Spinal cord (tissue), 10 donors: Measurements from ENCODE around the gene PYURF. TPM values are rescaled to one million over a fixed set of nuclear protein-coding genes. Genes with fewer than 3 reads are reported as not detected.
A peak's percentile ranks its signal among the peaks of the same experiment; 100 is the strongest.

Source experiments
- DNase-seq, 6 donors: peaks; one replicate each; pipeline versions ENCODE4 v3.0.0 to v3.0.0-alpha.2; 2013 to 2015; ENCODE audit warnings: low spot score in 6 of 6, low read depth in 4 of 6
- H3K27ac ChIP-seq: one replicate; pipeline ENCODE4 v1.5.1; 2013; ENCODE audit warnings: low read depth, low read length, control low read depth
- H3K27me3 ChIP-seq: one replicate; pipeline ENCODE4 v1.6.1; 2013; ENCODE audit warnings: low read length; ENCODE audit not compliant: control insufficient read depth, insufficient read depth
- H3K36me3 ChIP-seq: one replicate; pipeline ENCODE4 v1.6.1; 2013; ENCODE audit warnings: low read length; ENCODE audit not compliant: control insufficient read depth, insufficient read depth
- H3K4me1 ChIP-seq: one replicate; pipeline ENCODE4 v1.6.1; 2013; ENCODE audit warnings: low read length; ENCODE audit not compliant: control insufficient read depth, insufficient read depth
- H3K4me3 ChIP-seq: one replicate; pipeline ENCODE4 v1.5.1; 2013; ENCODE audit warnings: low read depth, low read length, control low read depth
- H3K9me3 ChIP-seq: one replicate; pipeline ENCODE4 v1.6.1; 2013; ENCODE audit warnings: low read length; ENCODE audit not compliant: control insufficient read depth, insufficient read depth
- WGBS: methylation state at CpG from one replicate; pipeline ENCODE4 v1.1.5; 2013; ENCODE audit warnings: missing lambda C conversion rate; ENCODE audit not compliant: insufficient coverage; 5-methylcytosine and 5-hydroxymethylcytosine counted together
- polyA plus RNA-seq, 2 donors: library from polyadenylated mRNA; unstranded; fragments of 120-200 nt; gene quantifications; one replicate each; pipeline ENCODE4 v1.2.1, GENCODE V29; 2013; ENCODE audit not compliant: insufficient read length in 2 of 2
- total RNA-seq, 2 donors: library from RNA; depleted of rRNA in 1 of 2; stranded (reverse); fragments of 120-200 nt in 1 of 2; fragments of >200 nt in 1 of 2; gene quantifications; one replicate each; pipeline versions ENCODE4 v1.2.3 to v1.2.4, GENCODE V29; 2013 to 2014
- donor health status: healthy.

Gene PYURF
- total and polyA plus RNA-seq, 4 donors: 97.8 to 138 (median 115) TPM

GRCh38 chr4:88516746-88517145, 6.8 kb downstream of the PYURF start:
- H3K4me1 ChIP-seq: no peaks in the 10 kb centered on the region
- no peaks in the 10 kb centered on the region for H3K9me3 ChIP-seq
- H3K27ac ChIP-seq: no peak overlapping the region
- no peaks in the 10 kb centered on the region for H3K36me3 ChIP-seq
- DNase-seq: no peak
- H3K27me3 ChIP-seq: no peaks in the 10 kb centered on the region
- H3K4me3 ChIP-seq: no peak overlapping the region
- 82% methylated on average over 3 of the region's 3 CpGs for WGBS

DNA sequence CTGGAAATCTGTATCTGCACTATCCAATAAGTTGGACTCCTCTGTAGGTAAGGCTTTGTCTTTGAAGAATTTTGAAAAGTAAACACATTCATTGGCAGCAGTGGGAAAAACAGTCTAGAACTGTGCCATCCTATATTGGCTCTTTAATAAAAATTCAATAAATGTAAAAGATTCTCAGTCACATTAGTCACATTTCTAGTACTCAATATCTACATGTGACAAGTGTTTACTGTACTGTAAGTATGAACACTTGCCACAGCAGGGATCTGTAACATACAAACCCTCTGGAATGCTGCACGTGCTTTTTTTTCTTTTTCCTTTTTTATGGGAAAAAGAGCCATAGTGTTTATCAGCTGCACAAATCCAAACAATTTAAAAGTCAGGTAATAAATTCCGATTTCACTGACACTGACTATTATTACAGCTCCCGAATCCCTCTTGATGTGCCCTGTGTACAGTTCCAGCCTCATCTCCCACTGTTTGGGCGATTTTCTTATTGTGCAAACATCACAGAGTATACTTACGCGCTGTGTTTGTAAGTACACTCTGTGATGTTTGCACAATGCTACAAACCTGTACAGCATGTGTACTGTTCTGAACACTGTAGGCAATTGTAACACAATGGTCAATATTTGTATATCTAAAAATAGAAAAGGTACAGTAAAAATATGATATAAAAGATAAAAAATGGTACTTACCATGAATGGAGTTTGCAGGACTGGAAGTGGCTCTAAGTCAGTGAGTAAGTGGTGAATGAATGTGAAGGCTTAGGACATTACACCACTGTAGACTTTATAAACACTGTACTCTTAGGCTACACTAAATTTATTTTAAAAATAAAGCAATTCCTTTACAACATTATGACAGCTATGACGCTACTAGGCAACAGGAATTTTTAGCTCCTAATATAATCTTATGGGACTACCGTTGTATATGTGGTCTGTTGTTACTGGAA, 8.7 kb downstream of the PYURF start:
- H3K9me3 ChIP-seq: no peaks in the 10 kb centered on the region
- peak overlapping the region; percentile 11 for H3K4me3 ChIP-seq
- peak in 1 of 6 donors; percentile 2 for DNase-seq
- H3K36me3 ChIP-seq: no peaks in the 10 kb centered on the region
- H3K27me3 ChIP-seq: no peaks in the 10 kb centered on the region
- 83% methylated on average over 1 of the region's 8 CpGs for WGBS
- H3K4me1 ChIP-seq: no peaks in the 10 kb centered on the region
- H3K27ac ChIP-seq: no peak overlapping the region

DNA sequence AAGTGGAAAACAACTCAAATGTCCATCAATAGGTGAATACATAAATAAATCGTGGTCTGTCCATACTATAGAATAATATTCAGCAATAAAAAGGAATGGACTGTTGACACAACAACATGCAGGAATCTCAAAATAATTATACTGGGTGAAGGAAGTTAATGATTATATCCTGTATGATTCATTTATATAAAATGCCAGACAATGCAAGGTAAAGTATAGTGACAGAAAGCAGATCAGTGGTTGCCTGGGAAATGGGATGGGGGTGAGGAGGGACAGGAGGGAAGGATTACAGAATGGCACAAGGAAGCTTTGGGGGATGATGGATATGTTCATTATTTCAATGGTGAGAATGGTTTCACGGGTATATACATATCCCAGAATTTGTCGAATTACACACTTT, 12.3 kb downstream of the PYURF start:
- DNase-seq: no peak
- Histone ChIP-seq H3K27me3 (no peaks in the 10 kb centered on the region), H3K27ac (no peak overlapping the region), H3K4me1 (no peaks in the 10 kb centered on the region), H3K36me3 (no peaks in the 10 kb centered on the region), H3K4me3 (no peak overlapping the region), H3K9me3 (no peaks in the 10 kb centered on the region)
- no CpG with 5 or more reads among the region's 3 CpGs for WGBS

GRCh38 chr4:88503344-88503743, 20.2 kb downstream of the PYURF start:
- no peak overlapping the region for H3K4me3 ChIP-seq
- no peak for DNase-seq
- no peak overlapping the region for H3K27ac ChIP-seq
- no peaks in the 10 kb centered on the region for H3K9me3 ChIP-seq
- no CpG with 5 or more reads among the region's 2 CpGs for WGBS
- no peaks in the 10 kb centered on the region for H3K36me3 ChIP-seq
- H3K4me1 ChIP-seq: no peaks in the 10 kb centered on the region
- H3K27me3 ChIP-seq: no peaks in the 10 kb centered on the region

DNA sequence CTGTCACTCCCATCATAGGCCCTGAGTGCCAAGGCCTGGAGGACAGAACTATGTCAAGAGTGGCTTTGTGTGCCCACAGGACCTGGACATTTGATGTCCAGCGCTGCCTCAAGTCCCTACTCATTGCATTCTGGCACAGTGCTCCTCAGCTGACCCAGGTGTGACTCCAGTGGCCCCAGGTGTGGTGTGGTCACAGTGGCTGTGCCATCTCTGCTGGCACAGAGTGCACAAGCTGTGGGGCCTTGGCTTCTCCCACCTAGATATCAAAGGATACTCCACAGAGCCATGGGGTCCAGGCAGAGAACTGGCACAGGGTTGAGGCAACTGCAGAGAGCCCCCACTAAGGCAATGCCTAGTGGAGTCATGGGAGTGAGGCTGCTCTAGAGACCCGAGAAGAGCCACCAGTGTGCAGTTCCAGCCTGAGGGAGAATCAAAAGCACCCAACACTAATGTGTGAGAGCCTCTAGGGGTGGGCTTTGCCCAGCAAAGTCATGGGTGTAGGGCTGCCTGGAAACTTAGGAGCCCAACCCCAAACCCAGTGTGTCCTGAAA, 25.6 kb downstream of the PYURF start:
- Histone ChIP-seq H3K36me3 (no peaks in the 10 kb centered on the region), H3K9me3 (no peaks in the 10 kb centered on the region), H3K27me3 (no peaks in the 10 kb centered on the region), H3K4me3 (no peak overlapping the region), H3K4me1 (no peaks in the 10 kb centered on the region), H3K27ac (no peak overlapping the region)
- WGBS: 88% methylated on average over 1 of the region's 2 CpGs
- DNase-seq: no peak

DNA sequence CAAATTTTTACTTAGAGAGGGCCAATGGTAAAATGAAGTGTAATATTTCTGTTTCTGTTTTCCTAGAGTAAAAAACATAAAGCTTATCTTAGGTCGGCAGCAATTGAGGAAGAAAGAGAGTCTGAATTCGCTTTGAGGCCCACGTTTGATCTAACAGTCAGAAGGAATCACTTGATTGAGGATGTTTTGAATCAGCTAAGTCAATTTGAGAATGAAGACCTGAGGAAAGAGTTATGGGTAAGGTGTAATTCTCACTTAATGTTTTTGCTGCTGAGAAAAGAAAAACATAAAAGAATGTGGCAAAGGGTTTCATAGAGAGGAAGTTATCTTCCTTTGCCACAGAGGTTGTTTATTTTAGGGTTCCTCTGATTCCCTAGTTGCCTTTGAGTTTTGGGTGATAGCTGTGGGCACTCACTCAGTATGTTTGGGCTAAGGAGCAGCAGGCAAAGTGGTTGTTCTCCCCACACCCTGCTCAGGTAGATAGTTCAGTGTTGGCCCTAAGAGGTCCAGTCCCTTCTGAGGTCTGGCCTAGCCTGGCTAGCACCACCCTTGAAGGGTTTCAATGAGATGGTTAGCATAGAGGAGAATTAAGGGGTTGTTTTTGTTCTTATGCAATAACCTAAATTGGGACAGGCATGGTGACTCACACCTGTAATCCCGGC, 34.3 kb downstream of the PYURF start:
- 76% methylated on average over 3 of the region's 4 CpGs for WGBS
- Histone ChIP-seq H3K36me3 (no peaks in the 10 kb centered on the region), H3K4me3 (no peak overlapping the region), H3K27me3 (no peaks in the 10 kb centered on the region), H3K9me3 (no peaks in the 10 kb centered on the region), H3K27ac (no peak overlapping the region), H3K4me1 (no peaks in the 10 kb centered on the region)
- DNase-seq: no peak

DNA sequence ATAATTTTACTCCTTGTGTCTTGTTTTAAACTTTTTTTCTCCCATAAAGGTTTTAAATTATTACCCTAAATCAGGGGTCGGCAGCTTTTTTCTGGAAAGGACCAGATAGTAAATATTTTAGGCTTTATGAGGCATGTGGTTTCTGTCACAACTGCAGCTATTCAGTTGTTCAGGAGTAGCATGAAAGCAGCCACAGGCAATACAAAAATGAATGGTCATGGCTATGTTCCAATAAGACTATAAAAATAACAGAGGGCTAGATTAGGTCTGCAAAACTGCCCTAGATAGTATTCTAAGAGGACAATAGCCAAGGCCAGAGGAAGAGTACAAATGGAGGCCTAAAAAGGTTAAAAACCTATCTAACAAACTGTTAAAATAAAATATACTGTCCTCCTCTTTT, 42.0 kb downstream of the PYURF start:
- DNase-seq: no peak
- Histone ChIP-seq H3K4me3 (no peak overlapping the region), H3K36me3 (no peaks in the 10 kb centered on the region), H3K27me3 (no peaks in the 10 kb centered on the region), H3K27ac (no peak overlapping the region), H3K4me1 (no peaks in the 10 kb centered on the region), H3K9me3 (no peaks in the 10 kb centered on the region)
- no CpG with 5 or more reads among the region's 1 CpG for WGBS

- no peaks in the 10 kb centered on the region for H3K36me3 ChIP-seq
- H3K27me3 ChIP-seq: no peaks in the 10 kb centered on the region
- no peak for DNase-seq
- no peaks in the 10 kb centered on the region for H3K4me1 ChIP-seq
- H3K27ac ChIP-seq: no peak overlapping the region
- no CpG with 5 or more reads among the region's 2 CpGs for WGBS
- H3K9me3 ChIP-seq: no peaks in the 10 kb centered on the region
- H3K4me3 ChIP-seq: no peak overlapping the region
Measured at GRCh38 chr4:88478247-88478646, 45.3 kb downstream of the PYURF start.

- Histone ChIP-seq H3K36me3 (no peaks in the 10 kb centered on the region), H3K4me1 (no peaks in the 10 kb centered on the region), H3K4me3 (no peak overlapping the region), H3K27me3 (no peaks in the 10 kb centered on the region), H3K9me3 (no peaks in the 10 kb centered on the region), H3K27ac (no peak overlapping the region)
- WGBS: no CpG with 5 or more reads among the region's 5 CpGs
- no peak for DNase-seq
Measured at GRCh38 chr4:88477229-88477860, 46.2 kb downstream of the PYURF start.
